Choroid plexus epithelial cell (primary cell): ENCODE measurements around the gene DAZAP2.
"Not testable (repeated sequence)": the region's sequence is repeated elsewhere in the genome, so short reads cannot be mapped to it uniquely, and the experiment has no call there.

Experiments
- DNase-seq: peaks from one replicate; pipeline ENCODE4 v3.0.0-alpha.2; 2010; ENCODE audit warnings: low read depth
- H3K4me3 ChIP-seq: 2 replicates; pipeline ENCODE4 v1.5.1; 2011; ENCODE audit warnings: low read depth, mild to moderate bottlenecking, control low read depth, low read length, moderate library complexity
- CTCF ChIP-seq: conservative IDR thresholded peaks from 2 replicates; pipeline ENCODE4 v1.5.1; 2011; ENCODE audit warnings: low read depth, mild to moderate bottlenecking, control low read depth, inconsistent platforms, low read length, moderate library complexity

Gene DAZAP2

GRCh38 chr12:51264297-51264696 lies 25.7 kb downstream of the DAZAP2 start:
- no peak for TF ChIP-seq CTCF
- no peak for DNase-seq
- no peak overlapping the region for H3K4me3 ChIP-seq

- no peak for DNase-seq
- H3K4me3 ChIP-seq, result no peak overlapping the region
- no peak for TF ChIP-seq CTCF
Observed at GRCh38 chr12:51265024-51265423, 26.4 kb downstream of the DAZAP2 start.

GRCh38 chr12:51269174-51270066 lies 30.8 kb downstream of the DAZAP2 start:
- TF ChIP-seq CTCF, result peak; percentile 30
- peak; percentile 23 for DNase-seq
- H3K4me3 ChIP-seq, result peak overlapping the region; percentile 78

GRCh38 chr12:51270067-51270950 lies 31.7 kb downstream of the DAZAP2 start, which contains the start of gene SMAGP:
Gene SMAGP, minus strand, starts transcription at chr12:51270415. Its CDS starts 1,137 bp downstream, at chr12:51269278.
- peak within 1 kb of the TSS; percentile 78 for H3K4me3 ChIP-seq
- TF ChIP-seq CTCF, result no peak
- DNase-seq, result peak; percentile 36

GRCh38 chr12:51270951-51271518 lies 32.4 kb downstream of the DAZAP2 start:
- peak; percentile 70 for DNase-seq
- TF ChIP-seq CTCF, result no peak
- H3K4me3 ChIP-seq, result peak overlapping the region; percentile 78

- H3K4me3 ChIP-seq, result not testable (repeated sequence)
Observed at GRCh38 chr12:51272810-51273209, 34.2 kb downstream of the DAZAP2 start.

GRCh38 chr12:51275088-51275487 lies 36.5 kb downstream of the DAZAP2 start:
- DNase-seq, result no peak
- TF ChIP-seq CTCF, result no peak
- no peak overlapping the region for H3K4me3 ChIP-seq

More at GRCh38 chr12:51272810-51273209, 34.2 kb downstream of the DAZAP2 start:
- DNase-seq, result not testable (repeated sequence)
